T-helper 2 cell treated with Interferon-gamma antibody and Interleukin-4, amounts not matched to agents 100 ng/mL and 5 ng/mL, for 36 hours (primary cell): Measurements from ENCODE around the gene CNOT6L. TPM values are rescaled to one million over a fixed set of nuclear protein-coding genes. Genes with fewer than 3 reads are reported as not detected.

Experiments
- intact Hi-C: fragments of 100-400 bp; cut with micrococcal nuclease; formaldehyde crosslinking; loops from one replicate; pipeline ENCODE4 v1.15.1; 2023
- total RNA-seq: library from RNA; stranded (reverse); gene quantifications from 2 replicates; pipeline ENCODE4 v1.2.3, GENCODE V29; 2022

CNOT6L gene
- total RNA-seq, 1 donor from 2014 or later, result 73.5 TPM

DNA sequence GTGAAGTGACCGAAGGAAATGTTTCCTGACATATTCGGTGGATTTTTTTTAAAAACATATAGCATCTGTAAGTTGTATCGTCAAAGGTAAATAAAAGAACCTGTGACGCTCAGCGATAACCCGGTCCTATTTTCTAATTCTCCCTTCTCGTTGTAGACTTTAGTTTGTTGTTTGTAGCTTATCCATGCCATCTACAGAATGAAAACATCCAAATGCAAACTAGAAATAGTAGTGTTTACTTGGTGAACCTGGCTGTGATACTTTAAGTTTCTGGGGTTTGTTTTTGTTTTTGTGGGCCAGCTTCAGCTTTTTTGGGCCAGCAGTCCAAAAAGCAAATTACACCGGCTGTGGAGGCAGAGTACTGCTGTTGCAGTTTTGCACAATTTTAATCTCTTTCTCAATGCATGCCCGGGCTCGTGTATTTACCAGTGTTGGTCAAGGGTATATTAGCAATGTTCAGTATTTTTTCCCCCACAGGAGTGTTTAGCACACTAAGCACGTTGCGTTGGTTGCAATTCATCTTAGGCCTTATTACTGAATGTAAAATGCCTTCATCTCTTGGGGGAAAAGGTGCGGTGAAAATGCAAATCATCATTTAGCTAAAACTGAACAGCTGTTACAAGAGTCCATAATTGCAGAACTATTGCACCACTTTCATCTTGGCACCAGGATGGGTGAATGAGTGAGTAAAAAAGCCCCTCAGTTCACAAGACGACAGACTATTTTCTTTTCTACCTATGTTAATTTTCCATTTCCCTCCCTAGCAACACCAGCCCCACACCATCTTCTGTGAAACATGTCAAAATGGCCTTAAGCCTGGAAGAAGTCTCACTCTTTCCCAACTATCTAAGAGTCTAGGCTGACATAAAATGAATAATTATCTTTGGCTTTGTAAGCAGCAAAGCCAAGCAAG, 1.7 kb upstream of the CNOT6L start:
- intact Hi-C loops, result loop anchor here (1.0 to 2.0 kb wide), 6 partner anchors 20 to 746 kb away; partner anchors contain the start of genes CCNG2, CCNI and MRPL1

DNA sequence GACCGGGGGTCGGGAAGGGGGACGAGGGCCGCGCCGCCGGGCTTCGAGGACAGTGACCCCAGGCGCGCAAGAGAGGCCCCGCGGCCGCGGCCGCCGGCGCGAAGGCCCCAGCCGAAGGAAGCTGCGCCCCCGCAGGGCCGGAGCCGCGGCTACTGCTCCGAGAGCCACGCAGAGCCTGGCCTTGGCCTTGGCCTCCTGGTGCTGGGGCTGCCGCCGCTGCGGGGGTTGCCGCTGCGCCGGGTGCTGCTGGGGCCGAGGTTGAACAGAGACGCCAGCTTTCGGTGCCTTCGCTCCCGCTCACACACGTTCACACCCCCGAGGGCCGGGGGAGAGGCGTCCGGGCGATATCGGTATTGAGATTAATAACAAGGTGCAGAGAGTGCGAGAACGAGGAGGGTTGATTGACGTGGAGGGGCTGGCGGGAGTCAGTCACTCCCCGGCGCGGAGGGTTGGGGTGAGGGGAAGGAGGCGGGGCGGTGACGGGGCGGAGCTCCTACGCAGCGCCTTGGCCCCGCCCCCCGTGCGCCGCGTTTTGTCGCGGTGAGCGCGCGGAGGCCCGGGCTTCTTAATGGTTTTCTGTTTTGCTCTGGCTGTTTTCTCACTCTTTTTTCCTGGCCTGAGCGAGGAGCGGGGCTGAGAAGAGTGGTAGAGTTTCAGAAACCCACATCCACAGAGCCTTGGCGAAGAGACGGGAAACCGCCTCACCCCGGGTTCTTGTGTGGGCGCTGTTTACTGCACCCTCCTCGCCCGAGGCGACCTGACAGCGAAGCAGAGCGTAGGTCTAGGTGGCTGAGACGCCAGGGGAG, 878 bp upstream of the CNOT6L start:
- intact Hi-C loops, result loop anchor here (1.0 to 2.0 kb wide), 6 partner anchors 19 to 745 kb away; partner anchors contain the start of genes CCNG2, CCNI and MRPL1

DNA sequence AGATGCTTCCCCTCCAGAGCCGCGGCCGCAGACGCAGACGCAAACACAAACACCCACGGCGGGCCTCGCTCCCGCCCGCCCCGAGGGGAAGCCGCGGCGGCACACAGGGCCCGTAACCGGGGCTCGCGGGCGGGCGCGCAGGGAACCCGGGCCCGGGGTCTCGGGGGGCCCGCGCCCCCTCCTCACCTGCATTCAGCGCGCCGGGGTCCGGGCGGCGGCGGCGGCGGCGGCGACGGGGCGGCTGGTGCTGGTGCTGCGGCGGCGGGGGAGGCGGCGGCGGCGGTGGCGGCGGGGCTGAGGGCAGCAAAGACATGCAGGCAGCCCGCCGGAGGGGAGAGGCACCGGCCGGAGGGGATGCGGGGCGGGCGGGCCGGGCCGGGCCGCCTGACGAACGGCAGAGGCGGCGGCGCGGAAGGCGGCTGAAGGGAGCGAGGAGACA, 255 bp upstream of the CNOT6L start:
- intact Hi-C loops, result no loop called here

DNA sequence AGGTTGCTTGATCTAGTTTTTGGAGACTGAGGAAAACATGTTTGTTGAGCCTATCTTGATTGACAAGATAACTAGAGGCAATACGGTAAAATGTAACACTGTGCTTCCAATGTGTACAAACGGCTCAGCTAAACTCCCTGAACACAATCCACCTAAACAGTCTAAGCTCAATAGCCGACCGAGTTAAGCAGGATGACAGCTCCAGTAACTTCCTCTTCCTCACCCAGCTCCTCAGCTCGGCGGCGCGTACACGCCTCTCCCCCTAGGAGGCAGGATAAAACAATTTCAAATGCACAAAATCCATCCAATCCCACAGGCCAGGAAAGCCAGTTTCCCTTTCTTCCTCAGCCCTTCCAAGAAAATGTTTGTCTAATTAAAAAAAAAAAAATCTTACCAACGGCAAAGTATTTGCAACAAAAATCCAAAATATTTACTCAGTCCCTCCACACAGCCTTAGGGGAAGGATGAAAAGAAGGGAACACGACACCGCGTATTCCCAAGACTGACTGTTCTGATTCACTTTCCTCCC, 1.0 kb downstream of the CNOT6L start:
- intact Hi-C loops, result no loop called here

DNA sequence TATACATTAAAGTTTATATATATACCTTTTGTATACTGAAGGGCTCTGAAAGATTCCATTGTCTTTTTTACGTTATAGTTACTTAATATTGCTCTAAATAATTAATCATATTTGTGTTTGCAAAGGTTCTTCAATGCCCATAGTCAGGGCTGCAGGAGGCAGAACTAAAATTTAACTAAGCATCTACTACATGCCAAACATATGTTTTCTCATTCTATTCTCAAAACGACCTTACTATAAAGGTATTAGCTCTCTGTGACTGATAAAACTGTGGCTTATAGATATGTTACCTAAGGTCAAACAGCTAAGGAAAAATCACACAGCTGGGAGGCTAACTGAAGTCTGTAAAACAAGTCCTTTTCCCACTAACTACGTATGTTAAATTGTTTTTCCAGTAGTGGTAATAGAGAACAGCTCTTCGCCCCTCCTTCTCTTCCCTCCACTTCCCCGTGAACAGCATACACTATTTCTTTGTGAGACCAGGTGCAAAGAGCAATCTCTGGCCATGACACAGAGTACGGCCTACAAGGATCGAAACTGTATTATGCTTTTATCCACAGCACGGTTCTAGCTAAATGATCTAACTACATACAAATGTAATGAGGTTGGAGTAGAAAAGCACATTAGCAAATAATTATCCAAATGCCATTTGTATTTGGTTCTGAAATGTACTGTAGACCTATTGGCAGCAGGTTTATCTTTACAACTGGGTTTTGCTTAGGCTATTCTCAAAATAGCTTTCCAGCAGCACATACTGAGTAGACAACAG, 1.7 kb downstream of the CNOT6L start:
- intact Hi-C loops, result loop anchor here (1.0 kb wide), 1 partner anchor 958 kb away; no protein-coding TSS in a partner anchor

DNA sequence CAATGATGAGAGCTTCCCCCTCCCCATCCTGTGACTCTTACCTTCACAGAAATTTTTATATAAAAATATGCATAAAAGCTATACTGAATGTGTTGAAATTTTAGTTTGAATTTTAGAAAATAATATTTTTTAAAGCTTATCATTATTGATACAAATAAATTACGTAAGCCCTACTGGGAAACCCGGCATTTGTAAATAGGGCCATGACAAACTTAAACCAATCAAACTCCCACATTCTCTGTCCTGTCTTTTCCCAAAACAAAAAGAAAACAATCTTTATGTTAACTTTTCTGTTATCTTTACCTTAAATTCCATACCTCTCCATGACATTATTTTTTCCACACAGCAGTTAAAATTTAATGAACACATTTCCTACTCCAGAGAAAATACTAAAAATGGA, 2.6 kb downstream of the CNOT6L start:
- intact Hi-C loops, result no loop called here

DNA sequence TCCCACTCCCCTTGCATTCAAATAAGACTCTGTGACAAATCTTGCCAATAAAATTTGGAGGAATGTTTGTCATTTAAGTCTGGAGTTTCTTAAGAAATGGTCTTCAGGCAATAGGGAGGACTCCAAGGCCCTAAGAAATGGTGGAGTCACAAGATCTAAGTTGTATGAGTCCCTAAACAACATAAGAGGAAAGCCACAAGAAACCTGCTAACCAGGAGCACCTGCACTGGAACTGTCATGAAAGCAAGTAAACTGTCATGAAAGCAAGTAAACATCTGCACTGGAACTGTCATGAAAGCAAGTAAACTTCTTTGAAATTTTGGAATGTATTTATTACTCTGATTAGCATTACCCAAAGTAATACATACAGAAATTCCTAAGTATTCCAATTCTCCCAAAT, 3.5 kb downstream of the CNOT6L start:
- intact Hi-C loops, result no loop called here

DNA sequence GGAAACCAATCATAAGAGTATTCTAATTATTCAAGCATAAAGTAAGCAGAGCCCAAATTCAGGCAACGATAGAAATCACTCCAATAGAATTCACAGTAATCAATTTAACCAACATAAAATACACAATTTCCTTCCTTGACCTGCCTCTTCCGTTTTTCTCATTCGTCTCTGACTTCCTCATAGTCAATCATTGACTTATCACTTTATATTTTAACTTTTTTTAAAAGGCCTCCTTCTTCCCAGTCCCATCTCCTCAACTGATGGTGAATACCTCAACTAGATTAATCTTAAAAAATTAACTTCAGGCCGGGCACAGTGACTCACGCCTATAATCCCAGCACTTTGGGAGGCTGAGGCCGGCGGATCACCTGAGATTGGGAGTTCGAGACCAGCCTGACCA, 13.3 kb downstream of the CNOT6L start:
- intact Hi-C loops, result no loop called here

DNA sequence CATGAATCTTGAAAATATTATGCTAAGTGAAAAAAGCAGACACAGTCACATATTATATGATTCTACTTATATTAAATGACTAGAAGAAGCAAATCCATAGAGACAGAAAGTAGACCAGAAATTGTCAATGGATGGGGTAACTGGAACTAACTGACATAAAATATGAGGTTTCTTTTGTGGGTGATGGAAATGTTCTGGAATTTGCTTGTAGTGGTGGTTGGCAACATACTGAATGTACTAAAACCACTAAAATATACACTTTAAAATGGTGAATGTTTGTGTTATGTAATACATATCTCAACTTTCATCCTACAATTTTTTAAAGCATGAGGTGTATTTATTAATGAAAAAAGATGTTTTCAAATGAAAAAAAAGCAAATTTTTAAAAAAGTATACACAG, 14.7 kb downstream of the CNOT6L start:
- intact Hi-C loops, result loop anchor here (5.0 kb wide), 1 partner anchor 58 kb away; the partner anchor contains the start of gene MRPL1

DNA sequence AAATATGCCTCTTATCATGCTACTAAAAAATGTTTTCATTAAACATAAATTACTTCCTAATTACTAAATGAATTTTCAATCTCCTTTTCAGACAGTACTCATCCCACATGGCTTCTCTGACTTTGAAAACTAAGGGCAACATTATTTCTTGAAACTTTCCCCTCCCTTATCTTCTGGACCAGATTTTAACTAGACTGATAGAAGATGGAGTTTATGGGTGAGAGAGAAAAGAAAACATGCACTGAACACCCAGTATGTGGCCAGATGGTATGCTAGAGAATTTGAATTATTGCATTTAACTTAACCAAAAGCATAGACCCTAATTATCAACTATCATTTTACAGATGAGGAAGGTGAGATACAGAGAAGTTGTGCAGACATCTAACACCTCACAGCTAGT, 16.8 kb downstream of the CNOT6L start:
- intact Hi-C loops, result loop anchor here (5.0 kb wide), 1 partner anchor 60 kb away; the partner anchor contains the start of gene MRPL1

DNA sequence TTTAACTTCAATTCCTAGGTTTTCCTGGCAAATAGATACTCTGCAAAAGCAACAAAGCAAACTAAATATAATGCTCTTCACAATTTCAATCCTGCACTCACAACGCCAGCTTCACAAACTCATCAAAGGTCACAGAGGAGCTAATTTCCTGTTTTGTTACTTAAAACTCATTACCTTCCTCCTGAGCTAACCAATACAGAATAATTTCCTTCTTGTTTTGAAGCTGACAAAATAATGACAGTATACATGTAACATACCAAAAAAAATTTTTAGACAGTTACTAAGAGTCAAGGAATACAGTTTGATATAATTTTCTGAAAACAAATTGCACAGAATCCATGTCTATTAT, 17.9 kb downstream of the CNOT6L start:
- intact Hi-C loops, result loop anchor here (1.0 to 5.0 kb wide), 3 partner anchors 19 to 66 kb away; partner anchors contain the start of gene MRPL1

DNA sequence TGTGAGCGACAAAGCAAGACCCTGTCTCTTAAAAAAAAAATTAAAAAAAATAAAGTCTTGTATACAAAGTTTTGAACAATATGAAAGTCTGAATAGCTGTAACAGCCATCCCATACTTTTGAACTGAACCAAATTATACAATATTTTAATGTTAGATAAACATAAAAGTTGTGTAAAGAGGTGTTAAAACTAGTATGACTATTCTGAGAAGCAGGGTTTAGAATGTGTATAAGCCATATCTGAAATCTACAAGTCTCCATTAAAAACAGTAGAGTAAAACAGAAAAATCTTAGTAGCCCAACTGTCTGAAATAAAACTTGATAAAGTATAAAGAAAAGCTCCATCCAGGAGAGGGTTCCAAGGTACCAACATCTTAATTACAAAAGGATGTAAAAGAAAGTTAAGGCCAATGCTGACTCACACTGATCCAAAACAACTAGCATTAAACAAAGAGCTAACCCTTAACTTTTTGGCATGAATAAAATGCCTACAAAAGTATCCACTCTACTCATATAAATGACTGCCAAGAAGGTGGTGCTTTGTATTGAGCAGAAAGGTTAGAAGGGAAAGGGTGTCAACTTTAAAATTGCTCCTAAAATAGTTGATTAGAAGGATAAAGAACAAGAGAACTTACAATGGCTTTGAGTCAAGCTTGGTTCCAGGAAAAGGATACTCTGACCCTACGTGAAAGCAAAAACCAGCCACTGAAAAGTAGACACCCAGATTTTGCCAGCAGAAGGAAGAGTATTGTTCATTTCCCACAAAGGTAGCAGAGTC, 18.5 kb downstream of the CNOT6L start:
- intact Hi-C loops, result loop anchor here (1.0 to 5.0 kb wide), 3 partner anchors 20 to 65 kb away; partner anchors contain the start of gene MRPL1

DNA sequence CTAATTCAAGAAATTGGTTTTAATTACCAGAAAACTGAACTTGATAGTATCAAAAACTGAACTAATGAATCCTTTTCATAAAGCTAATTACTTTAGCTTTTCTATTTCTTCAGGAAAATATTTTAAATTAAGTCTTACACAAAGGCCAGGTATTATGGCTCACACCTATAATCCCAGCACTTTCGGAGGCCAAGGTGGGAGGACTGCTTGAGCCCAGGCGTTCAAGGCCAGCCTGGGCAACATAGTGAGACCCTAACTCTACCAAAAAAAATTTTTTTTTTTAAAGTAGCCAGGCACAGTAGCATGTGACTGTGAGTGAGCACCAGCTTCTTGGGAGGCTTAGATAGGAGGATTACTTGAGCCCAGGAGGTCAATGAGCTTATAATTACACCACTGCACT, 19.1 kb downstream of the CNOT6L start:
- intact Hi-C loops, result loop anchor here (5.0 kb wide), 1 partner anchor 62 kb away; the partner anchor contains the start of gene MRPL1

DNA sequence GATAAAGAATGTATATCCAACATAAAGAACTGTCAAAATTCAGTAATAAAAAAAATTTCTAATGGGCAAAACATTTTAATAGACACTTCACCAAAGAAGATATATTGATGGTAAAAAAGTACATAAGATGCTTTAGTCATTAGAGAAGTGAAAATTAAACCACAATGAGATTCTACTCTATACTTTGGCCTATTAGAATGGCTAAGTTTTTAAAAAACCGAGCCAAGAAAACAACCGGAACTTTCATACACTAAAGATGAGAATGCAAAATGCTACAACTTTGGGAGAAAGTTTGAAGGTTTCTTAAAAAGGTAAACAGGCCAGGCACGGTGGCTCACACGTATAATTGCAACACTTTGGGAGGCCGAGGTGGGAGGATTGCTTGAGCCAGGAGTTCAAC, 20.8 kb downstream of the CNOT6L start:
- intact Hi-C loops, result no loop called here

DNA sequence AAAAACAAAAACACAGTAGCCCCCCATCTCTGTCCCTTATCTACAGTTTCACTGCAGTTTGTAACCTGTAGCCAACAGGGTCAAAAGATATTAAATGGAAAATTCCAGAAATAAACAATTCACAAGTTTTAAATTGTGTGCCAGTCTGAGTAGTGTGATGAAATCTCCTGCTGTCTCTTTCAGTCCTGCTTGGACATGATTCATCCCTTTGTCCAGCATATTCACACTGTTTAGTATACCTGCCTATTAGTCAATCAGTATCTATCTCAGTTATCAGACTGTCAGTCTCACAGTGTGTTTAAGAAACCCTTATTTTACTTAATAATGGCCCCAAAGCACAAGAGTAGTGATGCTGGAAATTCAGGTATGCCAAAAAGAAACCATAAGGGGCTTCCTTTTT, 21.9 kb downstream of the CNOT6L start:
- intact Hi-C loops, result no loop called here

DNA sequence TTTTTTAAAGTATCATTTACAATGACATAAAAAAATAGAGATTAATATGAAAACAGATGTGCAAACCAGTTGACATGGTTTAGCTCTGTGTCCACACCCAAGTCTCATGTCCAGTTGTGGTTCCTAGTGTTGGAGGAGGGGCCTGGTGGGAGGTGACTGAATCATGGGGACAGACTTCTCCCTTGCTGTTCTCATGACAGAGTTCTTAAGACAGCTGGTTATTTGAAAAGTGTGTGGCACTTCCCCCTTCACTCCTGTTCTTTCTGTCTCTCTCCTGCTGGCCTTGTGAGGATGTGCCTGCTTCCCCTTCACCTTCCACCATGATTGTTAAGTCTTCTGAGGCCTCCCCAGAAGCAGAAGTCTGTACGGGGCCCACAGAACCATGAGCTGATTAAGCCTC, 23.8 kb downstream of the CNOT6L start:
- intact Hi-C loops, result no loop called here

DNA sequence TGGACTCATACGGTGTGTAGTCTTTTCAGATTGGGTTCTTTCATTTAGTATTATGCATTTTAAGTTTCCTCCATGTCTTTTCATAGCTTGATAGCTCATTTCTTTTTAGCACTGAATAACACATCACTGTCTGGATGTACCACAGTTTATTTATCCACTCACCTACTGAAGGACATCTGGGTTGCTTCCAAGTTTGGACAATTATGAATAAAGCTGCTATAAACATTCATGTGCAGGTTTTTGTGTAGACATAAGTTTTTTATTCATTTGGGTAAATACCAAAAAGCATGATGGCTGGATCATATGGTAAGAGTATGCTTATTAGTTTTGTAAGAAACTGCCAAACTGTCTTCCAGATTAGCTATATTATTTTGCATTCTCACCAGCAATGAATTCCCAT, 29.0 kb downstream of the CNOT6L start:
- intact Hi-C loops, result no loop called here

DNA sequence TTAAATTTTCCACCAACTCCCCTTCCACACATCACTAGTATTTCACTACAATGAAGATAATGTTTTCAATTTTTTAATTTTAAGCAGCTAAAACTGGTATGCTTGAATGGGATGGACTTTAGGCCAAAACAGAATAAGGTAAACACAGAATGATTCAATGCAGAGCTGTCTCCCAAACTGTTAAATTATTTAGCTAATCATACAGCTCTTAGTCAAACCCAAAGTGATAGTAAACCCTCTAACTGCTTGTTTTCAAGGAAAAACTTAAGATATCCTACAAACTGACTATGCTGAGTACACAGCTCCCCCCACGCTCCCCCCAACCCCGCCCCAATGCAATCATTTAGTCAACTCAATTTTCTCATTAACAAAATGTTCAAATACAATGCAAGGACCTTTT, 30.2 kb downstream of the CNOT6L start:
- intact Hi-C loops, result no loop called here

DNA sequence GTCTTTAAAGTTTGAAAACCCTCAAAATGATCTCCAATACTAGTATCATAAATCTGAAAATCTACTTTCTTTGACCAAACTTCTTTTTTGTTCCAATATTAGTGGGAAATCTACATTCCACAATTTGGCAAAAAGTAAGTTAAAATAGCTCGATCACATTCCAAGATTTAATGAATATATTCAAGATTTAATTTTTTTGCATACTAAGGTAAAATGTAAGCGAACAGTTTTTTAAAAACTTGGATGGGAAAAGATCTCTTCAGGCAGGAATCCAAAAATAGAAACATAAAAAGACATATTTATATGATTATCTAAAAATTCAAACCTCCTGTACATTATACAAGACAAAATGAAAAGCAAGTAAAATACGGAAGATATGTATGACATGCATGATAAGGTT, 31.2 kb downstream of the CNOT6L start:
- intact Hi-C loops, result no loop called here

DNA sequence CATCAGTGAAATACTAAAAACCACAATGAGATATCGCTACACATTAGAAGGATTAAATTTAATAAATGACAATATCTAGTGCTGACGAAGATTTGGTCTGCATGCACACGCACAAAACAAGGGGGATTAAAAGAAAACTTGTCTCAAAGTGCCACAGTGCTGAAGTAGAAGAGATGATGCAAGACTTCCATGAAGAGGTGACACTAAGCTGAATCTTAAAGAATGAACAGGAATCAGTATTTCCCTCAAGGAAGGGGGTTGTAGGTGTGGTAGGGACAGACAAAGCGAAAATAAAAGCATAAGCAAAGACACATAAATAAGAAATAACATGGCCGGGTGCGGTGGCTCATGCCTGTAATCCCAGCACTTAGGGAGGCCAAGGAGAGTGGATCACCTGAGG, 33.5 kb downstream of the CNOT6L start:
- intact Hi-C loops, result no loop called here
